Fibroblast of peridontal ligament (primary cell): ENCODE results near the gene TAS2R38.
"Not testable (repeated sequence)": the region's sequence is repeated elsewhere in the genome, so short reads cannot be mapped to it uniquely, and the experiment has no call there.

Experiments used
- DNase-seq: peaks from one replicate; pipeline ENCODE4 v3.0.0-alpha.2; 2010; ENCODE audit errors: extremely low read depth

TAS2R38 gene

GRCh38 chr7:141973673-141974072 is at the start of gene TAS2R38:
Gene TAS2R38 (minus strand): TSS chr7:141973773. CDS start chr7:141973689, 84 bp downstream.
- no peak for DNase-seq

- no peak for DNase-seq
Measured at GRCh38 chr7:142018154-142018553, 44.6 kb upstream of the TAS2R38 start.

- no peak for DNase-seq
Measured at GRCh38 chr7:142017451-142017850, 43.9 kb upstream of the TAS2R38 start.

- DNase-seq = no peak
Measured at GRCh38 chr7:142012825-142013511, 39.4 kb upstream of the TAS2R38 start.

GRCh38 chr7:142010952-142011548 is 37.5 kb upstream of the TAS2R38 start:
- no peak for DNase-seq

GRCh38 chr7:142009187-142009586 is 35.6 kb upstream of the TAS2R38 start:
- no peak for DNase-seq

- no peak for DNase-seq
Measured at GRCh38 chr7:142006577-142006976, 33.0 kb upstream of the TAS2R38 start.

- DNase-seq = no peak
Measured at GRCh38 chr7:142002179-142002578, 28.6 kb upstream of the TAS2R38 start.

GRCh38 chr7:142001163-142001874 is 27.7 kb upstream of the TAS2R38 start:
- DNase-seq = no peak

- no peak for DNase-seq
Measured at GRCh38 chr7:142000244-142000643, 26.7 kb upstream of the TAS2R38 start.

- no peak for DNase-seq
Measured at GRCh38 chr7:141999058-141999623, 25.6 kb upstream of the TAS2R38 start.

- no peak for DNase-seq
Measured at GRCh38 chr7:141993354-141993753, 19.8 kb upstream of the TAS2R38 start.

- no peak for DNase-seq
Measured at GRCh38 chr7:141992688-141993087, 19.1 kb upstream of the TAS2R38 start.

- DNase-seq = no peak
Measured at GRCh38 chr7:141992156-141992555, 18.6 kb upstream of the TAS2R38 start.

- DNase-seq = no peak
Measured at GRCh38 chr7:141991140-141991539, 17.6 kb upstream of the TAS2R38 start.

- DNase-seq = no peak
Measured at GRCh38 chr7:141990011-141990725, 16.6 kb upstream of the TAS2R38 start.

GRCh38 chr7:141987803-141988202 is 14.2 kb upstream of the TAS2R38 start:
- DNase-seq = not testable (repeated sequence)

- no peak for DNase-seq
Measured at GRCh38 chr7:141986923-141987322, 13.3 kb upstream of the TAS2R38 start.

- not testable (repeated sequence) for DNase-seq
Measured at GRCh38 chr7:141985926-141986325, 12.4 kb upstream of the TAS2R38 start.

GRCh38 chr7:141979568-141979967 is 6.0 kb upstream of the TAS2R38 start:
- DNase-seq = no peak

GRCh38 chr7:141978351-141978750 is 4.8 kb upstream of the TAS2R38 start:
- DNase-seq = no peak
